ENCODE data around the gene THSD4.
"Not testable (repeated sequence)": the region's sequence is repeated elsewhere in the genome, so short reads cannot be mapped to it uniquely, and the experiment has no call there.

THSD4 gene

DNA sequence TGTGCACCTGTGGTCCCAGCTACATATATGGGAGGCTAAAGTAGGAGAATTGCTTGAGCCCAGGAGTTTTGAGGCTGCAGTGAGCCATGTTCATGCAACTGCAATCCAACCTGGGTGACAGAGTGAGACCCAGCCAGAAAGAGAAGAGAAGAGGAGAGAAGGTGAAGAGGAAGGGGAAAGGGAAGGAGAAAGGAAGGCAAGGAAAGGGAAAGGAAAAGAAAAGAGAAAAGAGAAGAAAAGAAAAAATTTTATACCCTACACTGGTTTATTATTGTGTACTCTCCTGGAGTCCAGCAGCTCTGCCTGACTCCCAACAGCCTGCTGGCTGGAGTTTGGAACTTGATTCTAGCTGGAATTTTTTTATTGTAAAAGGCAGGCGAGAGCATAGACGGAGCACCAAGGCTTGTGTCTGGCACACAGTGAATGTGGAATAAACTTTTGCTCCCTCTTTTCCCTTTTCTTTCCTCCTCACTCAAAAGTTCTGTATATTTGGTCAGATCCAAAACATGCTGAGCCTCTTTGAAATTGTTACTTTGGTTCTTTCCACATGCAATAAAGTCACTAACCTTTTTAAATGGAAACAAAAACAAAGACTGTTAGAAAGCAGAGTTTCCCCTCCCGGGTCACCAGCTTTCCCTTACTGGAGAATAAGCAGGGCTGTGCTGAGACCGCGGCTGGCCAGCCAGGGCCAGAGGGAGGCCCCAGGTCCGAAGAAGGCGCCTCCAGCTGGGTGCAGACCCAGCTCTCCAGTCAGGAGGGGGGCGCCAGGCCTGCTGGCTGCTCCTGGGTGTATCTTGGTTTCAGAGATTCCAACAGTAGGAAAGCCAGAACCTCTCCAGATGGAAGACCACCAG, 9.9 kb downstream of the THSD4 start:
- DNase-seq = no peak

- no peak for DNase-seq
Observed at GRCh38 chr15:71125831-71126450, 10.7 kb downstream of the THSD4 start.

GRCh38 chr15:71127083-71127482, 11.8 kb downstream of the THSD4 start:
- DNase-seq = no peak

- not testable (repeated sequence) for DNase-seq
Observed at GRCh38 chr15:71128159-71128558, 12.9 kb downstream of the THSD4 start.

- DNase-seq = no peak
Observed at GRCh38 chr15:71128939-71129562, 13.8 kb downstream of the THSD4 start.

DNA sequence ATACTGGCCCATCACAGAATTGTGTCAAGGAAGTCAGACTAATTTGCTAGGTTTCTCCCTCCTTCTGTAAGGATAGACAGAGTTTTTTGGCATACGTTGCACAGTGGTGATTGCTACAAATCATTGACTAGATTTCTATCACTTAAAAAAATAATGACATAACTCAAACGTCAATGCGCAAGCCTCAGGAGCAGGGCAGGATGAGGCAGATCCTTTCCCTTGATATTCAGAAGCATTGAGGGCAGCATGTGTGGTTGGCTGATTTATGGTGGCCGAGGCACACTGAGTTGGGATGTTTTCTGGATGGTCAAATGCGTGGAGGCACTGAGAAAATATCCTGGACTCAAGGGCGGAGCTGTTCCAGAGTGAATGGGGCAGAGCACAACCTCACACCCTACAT, 14.4 kb downstream of the THSD4 start:
- no peak for DNase-seq

- no peak for DNase-seq
Observed at GRCh38 chr15:71131601-71132362, 16.5 kb downstream of the THSD4 start.

- no peak for DNase-seq
Observed at GRCh38 chr15:71133747-71134472, 18.6 kb downstream of the THSD4 start.

DNA sequence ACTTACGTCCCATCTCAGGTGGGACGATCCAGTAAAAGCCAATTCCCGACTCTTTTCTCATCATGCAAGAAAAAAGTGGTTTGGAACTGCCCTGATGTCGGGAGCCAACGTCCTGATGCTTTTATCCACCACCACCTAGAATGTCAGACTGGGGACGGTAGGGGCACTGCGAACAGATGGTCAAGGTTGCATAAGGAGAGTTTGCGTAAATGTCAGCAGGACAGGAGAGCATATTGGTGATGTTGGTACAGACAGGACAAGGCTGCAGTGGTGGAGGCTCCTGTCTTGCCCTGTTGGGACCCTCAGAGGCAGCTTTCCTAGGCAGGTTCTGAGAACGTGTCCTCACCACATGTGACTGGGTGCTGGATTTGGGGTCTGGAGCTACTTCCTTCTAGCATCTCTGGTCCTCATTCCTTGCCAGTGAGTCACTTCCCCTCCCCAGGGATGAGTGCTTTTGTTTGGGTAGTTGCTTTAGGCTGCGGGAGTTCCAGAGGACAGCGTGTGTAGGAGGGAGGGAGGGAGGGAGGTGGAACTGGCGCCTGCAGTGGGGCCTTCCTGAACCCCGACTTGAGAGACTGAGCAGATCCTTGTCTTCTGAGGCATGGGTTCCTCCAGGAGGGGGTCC, 21.0 kb downstream of the THSD4 start:
- DNase-seq = no peak

GRCh38 chr15:71136793-71137518, 21.7 kb downstream of the THSD4 start:
- DNase-seq = no peak

DNA sequence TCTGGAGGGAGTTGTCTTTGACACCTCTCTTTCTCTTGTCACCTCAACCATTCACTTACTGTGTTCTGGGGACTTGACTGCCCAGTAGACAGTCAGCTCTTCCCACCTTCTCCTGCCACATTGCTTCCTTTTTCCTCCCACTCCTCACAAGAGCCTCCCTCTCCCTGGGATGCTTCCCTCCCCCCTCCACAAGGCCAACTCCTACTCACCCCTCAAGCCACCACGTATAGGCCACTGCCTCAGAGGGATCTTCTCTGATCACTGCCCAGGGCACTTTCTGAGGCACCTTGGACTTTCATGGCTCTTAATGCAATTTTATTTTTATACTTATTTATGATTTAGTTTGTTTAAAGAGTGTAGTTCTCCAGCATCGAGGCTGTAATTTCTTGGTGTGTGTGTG, 23.2 kb downstream of the THSD4 start:
- DNase-seq = no peak

GRCh38 chr15:71139241-71139640, 24.0 kb downstream of the THSD4 start:
- DNase-seq = no peak

DNA sequence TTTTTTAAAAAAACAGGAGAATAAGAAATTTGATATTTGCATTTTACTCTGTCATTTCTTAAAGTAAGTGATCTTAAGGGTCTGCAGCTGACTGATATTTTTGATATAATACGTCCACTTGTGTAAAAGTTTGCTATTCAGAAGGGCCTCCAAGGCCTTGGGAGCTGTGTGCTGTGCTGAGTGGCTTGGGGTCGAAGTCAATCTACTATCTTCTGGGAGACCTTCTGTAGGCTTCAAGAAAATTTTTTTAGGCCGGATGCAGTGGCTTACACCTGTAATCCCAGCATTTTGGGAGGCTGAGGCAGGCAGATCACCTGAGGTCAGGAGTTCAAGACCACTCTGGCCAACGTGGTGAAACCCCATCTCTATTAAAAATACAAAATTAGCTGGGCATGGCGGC, 26.3 kb downstream of the THSD4 start:
- no peak for DNase-seq

DNA sequence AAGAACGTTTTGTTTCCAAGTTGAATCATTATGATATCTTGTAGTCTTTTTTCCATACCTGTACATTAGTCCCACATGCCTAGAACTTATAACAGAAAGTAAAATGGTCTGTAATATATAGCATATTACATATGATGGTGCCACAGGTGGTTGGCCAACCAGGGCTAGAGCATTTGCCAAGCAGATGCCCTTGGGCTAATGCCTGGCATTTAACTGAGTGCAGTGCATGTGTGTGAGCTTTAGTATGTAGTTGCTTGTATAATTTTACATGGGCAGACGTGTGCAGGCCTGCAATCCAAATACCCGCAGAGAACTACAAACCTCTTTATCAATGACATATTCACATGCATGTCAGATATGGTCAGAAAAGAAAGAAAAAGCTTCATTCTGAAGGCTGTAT, 27.5 kb downstream of the THSD4 start:
- DNase-seq = no peak

DNA sequence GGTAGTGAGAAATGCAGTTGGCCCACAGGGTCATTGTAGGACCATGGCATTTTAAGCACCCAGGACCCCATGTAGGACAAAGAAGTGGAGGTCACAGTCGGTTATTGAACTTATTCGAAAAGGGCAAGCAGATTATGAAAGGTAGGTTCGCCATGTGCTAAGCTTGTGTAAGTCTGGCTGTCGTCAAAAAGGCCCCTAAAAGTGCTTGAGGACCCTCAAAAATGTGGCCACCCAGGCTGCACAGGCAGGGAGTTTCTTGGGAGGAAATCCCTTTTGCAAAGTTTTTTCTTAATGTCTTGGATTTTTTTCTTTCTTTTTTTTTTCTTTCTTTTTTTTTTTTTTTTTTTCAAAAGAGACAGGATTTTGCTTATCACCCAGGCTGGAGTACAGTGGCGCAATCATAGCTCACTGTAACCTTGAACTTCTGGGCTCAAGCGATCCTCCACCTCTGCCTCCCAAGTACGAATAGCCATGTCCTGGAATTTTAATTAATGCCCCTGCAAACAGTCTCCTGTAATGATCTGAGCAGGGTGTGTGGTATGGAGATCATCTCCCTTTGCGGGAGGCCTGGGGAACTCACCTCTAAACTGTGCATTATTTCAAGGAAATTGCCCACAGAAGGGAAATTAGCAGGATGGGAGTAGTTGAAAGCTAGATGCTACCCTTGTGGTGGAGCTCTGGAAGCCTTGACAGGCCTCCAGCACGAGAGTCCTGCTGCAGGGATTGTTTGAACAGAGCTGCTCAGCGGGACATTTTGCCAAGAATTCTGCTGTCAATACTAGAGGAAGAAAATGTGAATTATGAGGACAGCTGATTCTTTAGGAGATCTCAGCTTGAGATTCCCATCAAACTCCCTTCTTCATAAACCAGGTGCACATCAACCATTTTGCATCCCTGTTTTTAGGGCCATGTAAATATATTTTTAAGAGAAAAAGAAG, 28.4 kb downstream of the THSD4 start:
- no peak for DNase-seq

DNA sequence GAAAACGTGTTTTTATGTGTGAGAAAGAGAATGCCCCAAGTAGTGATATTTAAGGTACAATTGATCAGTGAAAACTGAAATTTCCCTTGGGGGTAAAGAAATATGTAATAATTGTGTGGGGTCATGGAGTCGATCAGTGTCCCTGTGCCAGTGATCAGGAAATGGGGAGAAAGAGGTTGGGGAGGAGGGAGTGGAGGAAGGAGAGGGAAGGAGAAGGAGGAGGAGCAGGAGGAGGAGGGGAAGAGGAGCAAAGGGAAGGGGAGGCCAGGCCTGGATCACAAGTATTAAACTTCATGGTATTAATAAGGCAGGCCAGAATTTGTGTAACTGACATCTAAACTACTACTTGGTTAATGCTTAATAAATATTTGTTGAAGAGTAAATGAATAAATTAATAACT, 30.4 kb downstream of the THSD4 start:
- no peak for DNase-seq

- DNase-seq = no peak
Observed at GRCh38 chr15:71146580-71146982, 31.3 kb downstream of the THSD4 start.

GRCh38 chr15:71148048-71148447, 32.8 kb downstream of the THSD4 start:
- no peak for DNase-seq

- no peak for DNase-seq
Observed at GRCh38 chr15:71149646-71150557, 34.6 kb downstream of the THSD4 start.
